Body of pancreas (tissue), 4 donors: ENCODE measurements around the gene EFR3B. TPM values are rescaled to one million over a fixed set of nuclear protein-coding genes. Genes with fewer than 3 reads are reported as not detected.

Source experiments
- ATAC-seq: fragments of 150-250 bp; one replicate; pipeline ENCODE4 v1.9.1; 2016
- DNase-seq, 4 donors: peaks; one replicate each; pipeline ENCODE4 v3.0.0-alpha.2; 2019
- H3K27ac ChIP-seq, 4 donors: fragments of 200-600 bp; sonication (generic); 1 replicate in 3 of 4; 2 replicates in 1 of 4; pipeline versions ENCODE4 v1.5.1 to v1.6.1; 2016 to 2019; ENCODE audit warnings: mild to moderate bottlenecking in 1 of 4, mixed read lengths in 1 of 4, moderate library complexity in 1 of 4
- H3K27me3 ChIP-seq, 2 donors: fragments of 200-600 bp; sonication (generic); one replicate each; pipeline ENCODE4 v1.6.0; 2016; ENCODE audit warnings: mild to moderate bottlenecking in 1 of 2
- H3K36me3 ChIP-seq, 2 donors: fragments of 200-600 bp; sonication (generic); replicated peaks in 1 of 2; 2 replicates each; pipeline ENCODE4 v1.5.1; 2016; ENCODE audit warnings: low read depth in 2 of 2; ENCODE audit not compliant: insufficient read depth in 1 of 2
- H3K4me1 ChIP-seq: fragments of 200-600 bp; sonication (generic); one replicate; pipeline ENCODE4 v1.6.0; 2016
- H3K4me3 ChIP-seq, 2 donors: fragments of 200-600 bp; sonication (generic); 1 replicate in 1 of 2; 2 replicates in 1 of 2; pipeline ENCODE4 v1.5.1; 2016 to 2019
- H3K9me3 ChIP-seq, 3 donors: fragments of 200-600 bp; sonication (generic); 1 replicate in 2 of 3; 2 replicates in 1 of 3; pipeline ENCODE4 v1.5.1; 2016
- CTCF ChIP-seq, 7 experiments: fragments of 450-650 bp in 4 of 7; fragments of 200-600 bp in 3 of 7; sonication (generic) in 3 of 7; IDR thresholded peaks; one replicate each; pipeline ENCODE4 v1.5.1; 2016 to 2019; ENCODE audit warnings: antibody characterized with exemption in 7 of 7
- POLR2A ChIP-seq, 3 donors: fragments of 450-650 bp; IDR thresholded peaks; one replicate each; pipeline ENCODE4 v1.6.1; 2016; ENCODE audit warnings: antibody characterized with exemption in 3 of 3, mild to moderate bottlenecking in 2 of 3
- WGBS, 2 donors: methylation state at CpG; one replicate each; pipeline ENCODE4 v1.1.5; 2017; 5-methylcytosine and 5-hydroxymethylcytosine counted together
- intact Hi-C: fragments of 100-400 bp; cut with DNase I; formaldehyde crosslinking; loops from one replicate; pipeline ENCODE4 v1.15.1; 2023
- total RNA-seq, 2 donors: library from RNA; depleted of rRNA; stranded (reverse); fragments of >200 nt; gene quantifications; one replicate each; pipeline ENCODE4 v1.1.0, GENCODE V29; 2016

EFR3B gene
- total RNA-seq, 2 donors from 2014 or later: under 0.01 to 0.52 TPM

- intact Hi-C loops: no loop called here
- Histone ChIP-seq H3K27me3 (no peaks in the 10 kb centered on the region), H3K9me3 (no peaks in the 10 kb centered on the region), H3K27ac (no peak overlapping the region), H3K4me1 (no peaks in the 10 kb centered on the region), H3K36me3 (no peaks in the 10 kb centered on the region), H3K4me3 (no peak overlapping the region)
- 88 to 91% methylated on average over 9 of the region's 9 CpGs for WGBS, 2 donors
- TF ChIP-seq POLR2A (IDR thresholded peaks at IDR 0.05) (no peak), CTCF (IDR thresholded peaks at IDR 0.05) (no peak)
- no peak for ATAC-seq
- no peak for DNase-seq
These were observed 15.8 kb upstream of the EFR3B start for GRCh38 chr2:25026008-25026530.

- TF ChIP-seq CTCF (IDR thresholded peaks at IDR 0.05) (no peak), POLR2A (IDR thresholded peaks at IDR 0.05) (no peak)
- no peak overlapping the region for H3K4me3 ChIP-seq
- no peak overlapping the region for H3K27ac ChIP-seq
- no peaks in the 10 kb centered on the region for H3K27me3 ChIP-seq
- no peaks in the 10 kb centered on the region for H3K4me1 ChIP-seq
- H3K36me3 ChIP-seq: no peaks in the 10 kb centered on the region
- intact Hi-C loops: no loop called here
- no peak for DNase-seq
- H3K9me3 ChIP-seq: no peaks in the 10 kb centered on the region
- 81 to 90% methylated on average over 4 of the region's 4 CpGs for WGBS, 2 donors
- ATAC-seq: no peak
These were observed 12.7 kb upstream of the EFR3B start for GRCh38 chr2:25029183-25029554.

- no peaks in the 10 kb centered on the region for H3K27me3 ChIP-seq
- WGBS, 2 donors: 74 to 85% methylated on average over 2 of the region's 2 CpGs
- H3K27ac ChIP-seq: no peak overlapping the region
- H3K36me3 ChIP-seq: no peaks in the 10 kb centered on the region
- ATAC-seq (no peak), DNase-seq (no peak)
- no peaks in the 10 kb centered on the region for H3K9me3 ChIP-seq
- TF ChIP-seq CTCF (IDR thresholded peaks at IDR 0.05) (no peak), POLR2A (IDR thresholded peaks at IDR 0.05) (no peak)
- H3K4me3 ChIP-seq: no peak overlapping the region
- H3K4me1 ChIP-seq: no peaks in the 10 kb centered on the region
- intact Hi-C loops: no loop called here
These were observed 11.2 kb upstream of the EFR3B start for GRCh38 chr2:25030702-25031101.

- WGBS, 2 donors: 71 to 74% methylated on average over 3 of the region's 3 CpGs
- Histone ChIP-seq H3K4me3 (no peak overlapping the region), H3K27ac (no peak overlapping the region), H3K27me3 (no peaks in the 10 kb centered on the region), H3K4me1 (no peaks in the 10 kb centered on the region), H3K36me3 (no peaks in the 10 kb centered on the region), H3K9me3 (no peaks in the 10 kb centered on the region)
- DNase-seq (no peak), ATAC-seq (no peak)
- no peak for TF ChIP-seq CTCF (IDR thresholded peaks at IDR 0.05)
- TF ChIP-seq POLR2A (IDR thresholded peaks at IDR 0.05): no peak
- intact Hi-C loops: no loop called here
These were observed 9.8 kb upstream of the EFR3B start for GRCh38 chr2:25032094-25032493.

GRCh38 chr2:25032901-25033300, 9.0 kb upstream of the EFR3B start:
- Histone ChIP-seq H3K9me3 (no peaks in the 10 kb centered on the region), H3K27ac (no peak overlapping the region), H3K27me3 (no peaks in the 10 kb centered on the region), H3K4me1 (no peaks in the 10 kb centered on the region), H3K36me3 (no peaks in the 10 kb centered on the region), H3K4me3 (no peak overlapping the region)
- ATAC-seq: no peak
- 78 to 79% methylated on average over 4 of the region's 4 CpGs for WGBS, 2 donors
- DNase-seq: no peak
- no peak for TF ChIP-seq POLR2A (IDR thresholded peaks at IDR 0.05)
- TF ChIP-seq CTCF (IDR thresholded peaks at IDR 0.05): no peak
- intact Hi-C loops: no loop called here
